Measurements from ENCODE around the gene NKAP. TPM values are rescaled to one million over a fixed set of nuclear protein-coding genes. Genes with fewer than 3 reads are reported as not detected.

The NKAP gene
- total and polyA plus RNA-seq, 2 of the 8 experiments (the other 6 are each of a cell fraction or from before 2014, with no cell fraction given): 2.8 to 7.1 TPM

DNA sequence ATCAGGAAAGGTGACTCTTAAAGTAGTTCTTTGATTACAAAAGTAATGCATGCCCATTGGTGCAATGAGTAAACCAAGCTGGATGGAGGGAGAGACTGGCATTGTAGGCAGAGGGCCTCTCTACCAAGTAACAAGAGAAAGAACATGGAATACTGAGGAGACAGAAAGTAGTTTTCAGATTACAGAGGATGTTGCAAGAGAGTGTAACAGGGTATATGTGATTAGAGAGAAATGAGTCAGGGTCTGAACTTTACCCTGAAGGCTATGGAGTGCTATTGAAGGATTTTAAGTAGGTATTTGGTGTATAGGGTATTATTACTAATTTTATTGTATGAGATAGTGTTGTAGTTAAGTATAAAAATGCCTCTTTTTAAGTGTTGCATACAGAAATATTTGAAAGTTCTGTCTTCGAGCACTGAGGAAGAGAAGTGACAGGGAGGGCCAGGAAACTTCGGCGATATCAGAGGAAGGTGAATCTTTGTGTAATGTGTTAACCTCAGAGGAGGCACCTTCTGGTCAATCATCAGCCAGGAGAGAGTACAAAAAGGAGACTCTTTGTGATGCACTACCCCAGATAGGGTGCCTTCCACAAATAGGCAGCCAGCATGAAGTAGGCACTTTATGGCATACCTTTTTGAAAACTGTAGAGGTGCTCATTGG is 8.2 kb downstream of the NKAP start:
- Histone ChIP-seq H3K9me3 (ENCODE audit: insufficient read depth in 2 of 2, low read depth in 1 of 2, low read length in 1 of 2) (no peaks in the 10 kb centered on the region), H4K5ac (ENCODE audit: insufficient read length, low read depth, low read length) (no peak overlapping the region), H2BK5ac (ENCODE audit: low read depth, low read length) (no peak overlapping the region), H3K27me3 (replicated peaks in 1 of 4; ENCODE audit: control insufficient read depth in 3 of 4, extremely low read depth in 1 of 4, insufficient read depth in 3 of 4, low read length in 3 of 4) (no peaks in the 10 kb centered on the region), H3K4me1 (replicated peaks in 1 of 4; ENCODE audit: control insufficient read depth in 3 of 4, insufficient read depth in 4 of 4, low read length in 3 of 4) (no peaks in the 10 kb centered on the region), H4K20me1 (replicated peaks in 1 of 2; ENCODE audit: control insufficient read depth in 1 of 2, insufficient read depth in 2 of 2, low read length in 2 of 2) (no peaks in the 10 kb centered on the region), H3K56ac (replicated peaks; ENCODE audit: insufficient read length, low read depth, low read length) (no peak overlapping the region), H2AFZ (ENCODE audit: low read length) (no peak overlapping the region), H3K4me3 (ENCODE audit: extremely low read depth in 1 of 4, insufficient read depth in 2 of 4, low read depth in 3 of 4, low read length in 4 of 4) (no peak overlapping the region), H3K79me1 (ENCODE audit: low read depth, low read length) (no peaks in the 10 kb centered on the region), H3K9ac (replicated peaks in 1 of 4; ENCODE audit: extremely low read depth in 1 of 4, low read depth in 3 of 4, low read length in 3 of 4) (no peak overlapping the region), H3K23ac (ENCODE audit: insufficient read length) (no peak overlapping the region), H3K27ac (ENCODE audit: low read depth, low read length) (no peak overlapping the region), H3K18ac (ENCODE audit: extremely low read depth, low read length) (no peak overlapping the region), H2BK120ac (replicated peaks; ENCODE audit: low read depth, low read length) (no peak overlapping the region), H4K91ac (replicated peaks; ENCODE audit: insufficient read length, low read length) (no peak overlapping the region), H3K36me3 (ENCODE audit: control insufficient read depth in 2 of 4, insufficient read depth in 4 of 4, low read length in 3 of 4) (peaks cover 0 to 18% (median 4%) of the 10 kb centered on the region in 4 experiments; a peak in 4 of 8 replicates), H3K79me2 (ENCODE audit: control insufficient read depth in 1 of 2, insufficient read depth in 2 of 2, low read length in 2 of 2) (no peaks in the 10 kb centered on the region), H2BK12ac (ENCODE audit: low read depth, low read length) (no peak overlapping the region), H4K8ac (ENCODE audit: extremely low read depth, insufficient read depth, low read length) (no peak overlapping the region), H2AK5ac (ENCODE audit: low read depth, low read length) (no peak overlapping the region), H2BK20ac (ENCODE audit: low read length) (no peak overlapping the region), H2BK15ac (ENCODE audit: low read length) (no peak overlapping the region), H3K4ac (replicated peaks; ENCODE audit: insufficient read length, low read depth, low read length) (no peak overlapping the region), H3K14ac (ENCODE audit: insufficient read length) (no peak overlapping the region), H3K4me2 (ENCODE audit: insufficient read depth in 1 of 2, low read depth in 2 of 2, low read length in 2 of 2) (no peak overlapping the region), H3K23me2 (ENCODE audit: low read depth, low read length) (no peaks in the 10 kb centered on the region)
- TF ChIP-seq EP300 (IDR thresholded peaks at IDR 0.05; ENCODE audit: borderline replicate concordance in 1 of 2, low read depth in 2 of 2, low read length in 2 of 2) (no peak), KDM4A (IDR thresholded peaks at IDR 0.05; ENCODE audit: low read depth, low read length, severe bottlenecking) (no peak), TEAD4 (IDR thresholded peaks at IDR 0.05; ENCODE audit: low read depth, low read length) (no peak), POLR2AphosphoS5 (IDR thresholded peaks at IDR 0.05; ENCODE audit: low read depth, low read length) (no peak), RAD21 (IDR thresholded peaks at IDR 0.05 in 1 of 2, conservative IDR thresholded peaks at IDR 0.05 in 1 of 2; ENCODE audit: low read depth in 2 of 2, low read length in 2 of 2) (no peak), CTBP2 (IDR thresholded peaks at IDR 0.05; ENCODE audit: borderline replicate concordance, insufficient read depth, insufficient read length, low read length) (no peak)
- TF ChIP-seq, protein P1, sequence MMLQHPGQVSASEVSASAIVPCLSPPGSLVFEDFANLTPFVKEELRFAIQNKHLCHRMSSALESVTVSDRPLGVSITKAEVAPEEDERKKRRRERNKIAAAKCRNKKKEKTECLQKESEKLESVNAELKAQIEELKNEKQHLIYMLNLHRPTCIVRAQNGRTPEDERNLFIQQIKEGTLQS (IDR thresholded peaks at IDR 0.05; ENCODE audit: insufficient read depth, low read depth, low read length): no peak
- DNase-seq (ENCODE audit: low read depth in 1 of 2, low spot score in 2 of 2) (no peak), FAIRE-seq (no peak)
- 77% methylated on average over 3 of the region's 3 CpGs; no CpG with 5 or more reads in 1 of the 2 experiments for WGBS, 2 experiments (ENCODE audit: extremely low coverage in 1 of 2, insufficient coverage in 1 of 2, insufficient read length in 1 of 2, insufficient replicate concordance in 2 of 2, low coverage in 1 of 2, low lambda C conversion rate in 2 of 2, missing lambda C conversion rate in 1 of 2)
- ChIA-PET POLR2A (ENCODE audit: partially characterized antibody) (no interaction called here), CTCF (ENCODE audit: partially characterized antibody) (no interaction called here)

All from H1 (cell line).